GM13977 (cell line): ENCODE data around the gene ITGB6.

Source experiments
- DNase-seq: peaks from one replicate; pipeline ENCODE4 v3.0.0; 2012; ENCODE audit warnings: low spot score
- in situ Hi-C: fragments of 300-500 bp; cut with MboI; formaldehyde crosslinking; loops from one replicate; pipeline ENCODE4 v1.12.0; 2022; ENCODE audit warnings: low sequenced_read_pairs, low pct_unique_long_range_greater_than_20kb, mixed read lengths, inconsistent platforms; ENCODE audit not compliant: unreplicated experiment
- TF ChIP-seq, protein P1 (sequence below): IDR thresholded peaks from 2 replicates; pipeline ENCODE4 v1.5.1; 2012; ENCODE audit warnings: mild to moderate bottlenecking, control low read depth; ENCODE audit not compliant: insufficient read depth; ENCODE audit errors: extremely low read depth, missing control alignments

Gene ITGB6

DNA sequence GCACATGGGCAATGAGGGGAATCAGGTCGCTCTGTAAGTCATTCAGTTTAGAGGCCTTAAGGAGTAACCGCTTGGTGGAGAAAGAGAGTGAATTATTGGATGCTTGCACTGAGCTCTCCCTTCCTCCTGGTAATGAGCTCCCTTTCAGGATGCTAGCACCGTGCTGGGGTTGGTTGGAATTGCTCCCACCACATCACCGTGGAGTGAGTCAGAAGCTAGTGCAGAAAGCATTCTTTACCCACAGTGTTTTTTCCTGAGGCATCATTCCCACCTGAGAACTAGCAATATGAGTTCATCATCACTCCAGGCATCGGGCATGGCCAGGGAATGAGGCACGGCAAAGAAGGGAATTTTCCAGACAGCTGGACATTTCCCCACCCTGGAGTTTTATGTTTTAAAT lies 57.6 kb downstream of the ITGB6 start:
- no peak for DNase-seq
- TF ChIP-seq, protein P1, sequence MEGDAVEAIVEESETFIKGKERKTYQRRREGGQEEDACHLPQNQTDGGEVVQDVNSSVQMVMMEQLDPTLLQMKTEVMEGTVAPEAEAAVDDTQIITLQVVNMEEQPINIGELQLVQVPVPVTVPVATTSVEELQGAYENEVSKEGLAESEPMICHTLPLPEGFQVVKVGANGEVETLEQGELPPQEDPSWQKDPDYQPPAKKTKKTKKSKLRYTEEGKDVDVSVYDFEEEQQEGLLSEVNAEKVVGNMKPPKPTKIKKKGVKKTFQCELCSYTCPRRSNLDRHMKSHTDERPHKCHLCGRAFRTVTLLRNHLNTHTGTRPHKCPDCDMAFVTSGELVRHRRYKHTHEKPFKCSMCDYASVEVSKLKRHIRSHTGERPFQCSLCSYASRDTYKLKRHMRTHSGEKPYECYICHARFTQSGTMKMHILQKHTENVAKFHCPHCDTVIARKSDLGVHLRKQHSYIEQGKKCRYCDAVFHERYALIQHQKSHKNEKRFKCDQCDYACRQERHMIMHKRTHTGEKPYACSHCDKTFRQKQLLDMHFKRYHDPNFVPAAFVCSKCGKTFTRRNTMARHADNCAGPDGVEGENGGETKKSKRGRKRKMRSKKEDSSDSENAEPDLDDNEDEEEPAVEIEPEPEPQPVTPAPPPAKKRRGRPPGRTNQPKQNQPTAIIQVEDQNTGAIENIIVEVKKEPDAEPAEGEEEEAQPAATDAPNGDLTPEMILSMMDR = no peak
- in situ Hi-C loops = no loop called here

DNA sequence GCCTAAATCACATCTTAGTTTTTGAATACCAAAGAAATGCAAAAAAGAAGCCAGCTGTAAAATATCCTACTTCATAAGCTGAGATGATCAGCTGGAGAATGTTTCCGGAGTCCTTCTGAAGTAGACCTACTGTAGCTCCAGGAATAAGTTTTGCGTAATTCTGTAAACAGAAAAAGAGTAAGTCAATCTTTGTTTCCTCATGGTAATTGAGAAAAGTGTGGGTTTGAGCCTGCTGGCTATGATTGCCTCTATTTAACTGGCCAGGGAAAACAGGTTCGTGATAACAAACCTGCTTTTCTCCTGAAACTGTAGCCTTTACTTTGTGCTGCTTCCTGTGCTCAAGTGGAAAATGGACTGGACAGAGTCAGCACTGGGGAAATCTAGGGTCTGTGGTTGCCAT lies 58.2 kb downstream of the ITGB6 start:
- TF ChIP-seq, protein P1 = no peak
- in situ Hi-C loops = no loop called here
- no peak for DNase-seq

DNA sequence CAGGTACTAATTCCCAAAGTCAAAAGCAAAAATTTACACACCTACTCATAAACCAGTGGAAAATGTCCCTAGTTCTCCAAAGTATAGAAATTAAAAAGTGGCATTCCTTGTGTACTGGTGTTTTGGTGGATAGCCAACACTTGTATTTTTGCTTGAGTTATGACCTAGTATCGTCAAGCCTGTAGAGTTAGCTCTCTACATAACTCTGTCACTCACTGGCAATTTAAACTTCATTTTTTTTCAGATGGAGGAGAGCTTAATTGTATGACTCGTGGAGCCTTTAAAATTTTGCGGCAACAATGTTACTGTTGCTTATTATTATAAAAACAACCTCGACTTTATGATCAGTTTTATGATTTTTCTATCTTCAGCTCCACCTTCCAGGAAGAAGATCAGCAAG lies 58.7 kb downstream of the ITGB6 start:
- in situ Hi-C loops = no loop called here
- TF ChIP-seq, protein P1 = no peak
- no peak for DNase-seq

DNA sequence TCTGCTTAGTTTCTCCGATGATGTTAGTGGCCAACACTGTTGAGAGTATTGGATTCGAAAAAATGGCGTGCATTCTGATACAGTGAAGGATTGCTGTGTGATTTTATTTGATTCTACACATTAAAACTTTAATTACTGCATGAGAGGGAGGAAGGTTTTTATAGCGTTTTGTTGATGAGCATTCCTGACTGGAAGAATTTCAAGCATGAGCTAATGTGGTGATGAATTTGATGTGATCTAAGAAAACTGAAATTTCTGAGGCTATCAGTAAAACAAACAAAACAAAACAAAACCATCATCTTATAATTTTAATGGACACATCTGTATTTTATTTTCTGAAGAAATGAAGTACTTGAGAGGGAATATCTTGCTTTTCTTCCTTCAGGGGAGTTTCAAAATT lies 59.6 kb downstream of the ITGB6 start:
- no peak for DNase-seq
- in situ Hi-C loops = no loop called here
- TF ChIP-seq, protein P1 = no peak

DNA sequence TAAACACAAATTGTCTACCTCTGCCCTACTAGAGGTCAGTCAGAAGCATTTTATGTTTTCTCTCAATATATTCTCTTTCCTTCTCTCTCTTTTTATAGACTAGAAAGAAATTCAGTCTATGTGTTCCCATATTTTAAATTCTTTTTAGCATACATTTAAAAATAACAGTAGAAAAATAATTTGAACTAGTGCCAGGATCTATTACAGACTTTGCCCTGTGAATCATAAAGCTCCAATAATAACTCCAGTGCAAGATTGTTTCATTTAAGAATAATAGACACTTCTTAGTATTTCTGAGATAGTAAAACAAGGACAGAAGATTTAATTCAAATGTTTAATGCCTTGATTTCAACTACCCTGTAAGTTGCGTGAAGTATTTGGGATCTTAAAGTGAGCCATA lies 60.1 kb downstream of the ITGB6 start:
- in situ Hi-C loops = no loop called here
- no peak for DNase-seq
- TF ChIP-seq, protein P1 = no peak

DNA sequence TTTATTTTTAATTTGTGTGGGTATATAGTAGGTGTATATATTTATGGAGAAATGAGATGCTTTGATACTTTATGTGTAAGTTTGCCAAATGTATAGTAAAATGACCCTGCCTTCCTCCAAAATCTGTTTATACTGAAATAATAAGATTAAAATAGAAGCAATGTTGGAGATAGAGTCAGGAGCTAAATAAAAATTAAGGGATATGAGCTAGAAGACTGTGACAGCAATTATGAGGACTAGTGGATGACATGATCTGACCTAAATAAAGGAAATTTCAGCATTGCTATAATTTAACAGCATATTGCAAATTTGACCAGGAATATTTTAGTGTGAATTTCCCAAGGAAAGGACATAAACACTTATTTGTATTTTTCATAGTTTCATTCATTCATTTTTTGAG lies 60.7 kb downstream of the ITGB6 start:
- no peak for DNase-seq
- TF ChIP-seq, protein P1 = no peak
- in situ Hi-C loops = no loop called here

DNA sequence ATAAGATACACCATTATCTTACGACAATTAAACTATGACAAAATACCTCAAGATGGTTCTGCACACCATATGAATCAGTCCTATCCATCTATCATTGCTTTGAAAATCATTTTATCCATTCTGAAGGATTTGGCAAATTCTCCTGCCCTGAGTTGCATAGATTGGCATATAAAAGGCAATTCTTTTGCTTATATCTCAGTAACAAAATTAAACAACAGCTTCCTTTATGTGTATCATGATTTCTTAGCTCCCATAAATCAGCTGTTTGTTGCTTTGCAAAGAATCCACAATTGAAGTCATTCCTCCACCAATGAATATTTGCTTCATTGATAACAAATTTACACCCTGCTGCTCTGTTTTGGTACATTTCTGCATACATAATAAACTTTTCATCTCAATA lies 61.7 kb downstream of the ITGB6 start:
- TF ChIP-seq, protein P1 = no peak
- in situ Hi-C loops = no loop called here
- no peak for DNase-seq
